NCI-H748 treated with DMSO at 0.1 percent for 48 hours (cell line): ENCODE data around the gene EHD2.
"Not testable (repeated sequence)": the region's sequence is repeated elsewhere in the genome, so short reads cannot be mapped to it uniquely, and the experiment has no call there.

Experiments
- DNase-seq: peaks from one replicate; lab custom pipeline; 2025; lab: John Stamatoyannopoulos, UW

EHD2 gene

GRCh38 chr19:47713046-47714021 lies at the start of gene EHD2:
Gene EHD2 (plus strand): TSS chr19:47713422. CDS start chr19:47716613, 3,191 bp downstream.
- no peak for DNase-seq

GRCh38 chr19:47663435-47663910 lies 49.7 kb upstream of the EHD2 start:
- DNase-seq = no peak

- no peak for DNase-seq
Observed at GRCh38 chr19:47663911-47664771, 49.1 kb upstream of the EHD2 start.

- not testable (repeated sequence) for DNase-seq
Observed at GRCh38 chr19:47668556-47668955, 44.7 kb upstream of the EHD2 start.

GRCh38 chr19:47670736-47671135 lies 42.5 kb upstream of the EHD2 start:
- DNase-seq = no peak

GRCh38 chr19:47671499-47671898 lies 41.7 kb upstream of the EHD2 start:
- no peak for DNase-seq

- DNase-seq = no peak
Observed at GRCh38 chr19:47673426-47673825, 39.8 kb upstream of the EHD2 start.

- no peak for DNase-seq
Observed at GRCh38 chr19:47674548-47674947, 38.7 kb upstream of the EHD2 start.

- DNase-seq = no peak
Observed at GRCh38 chr19:47675271-47675670, 38.0 kb upstream of the EHD2 start.

GRCh38 chr19:47675859-47676258 lies 37.4 kb upstream of the EHD2 start:
- DNase-seq = no peak

GRCh38 chr19:47676811-47677210 lies 36.4 kb upstream of the EHD2 start:
- DNase-seq = no peak

GRCh38 chr19:47679251-47679900 lies 33.8 kb upstream of the EHD2 start:
- DNase-seq = no peak

GRCh38 chr19:47679922-47680857 lies 33.0 kb upstream of the EHD2 start:
- DNase-seq = no peak

- DNase-seq = no peak
Observed at GRCh38 chr19:47680858-47681332, 32.3 kb upstream of the EHD2 start.

GRCh38 chr19:47681388-47681787 lies 31.8 kb upstream of the EHD2 start:
- no peak for DNase-seq

- no peak for DNase-seq
Observed at GRCh38 chr19:47681936-47682335, 31.3 kb upstream of the EHD2 start.

- DNase-seq = no peak
Observed at GRCh38 chr19:47682939-47683338, 30.3 kb upstream of the EHD2 start.

- DNase-seq = no peak
Observed at GRCh38 chr19:47686679-47687450, 26.4 kb upstream of the EHD2 start.

- no peak for DNase-seq
Observed at GRCh38 chr19:47687906-47688305, 25.3 kb upstream of the EHD2 start.

GRCh38 chr19:47691090-47691489 lies 22.1 kb upstream of the EHD2 start:
- no peak for DNase-seq
